GM12878 (cell line): Measurements from ENCODE around the gene PHEX. TPM values are rescaled to one million over a fixed set of nuclear protein-coding genes. Genes with fewer than 3 reads are reported as not detected.

Source experiments
- ATAC-seq: fragments of 200-7000 bp; cut with Tn5 transposase; 3 replicates; pipeline ENCODE4 v1.9.1; 2020; ENCODE audit warnings: mild to moderate bottlenecking, moderate library complexity
- Bru-seq: library from RNA; stranded (reverse); fragments of 400-500 nt; gene quantifications from one replicate; lab custom pipeline; 2021; lab: Mats Ljungman, UMichigan
- BruChase-seq, 2 experiments: library from RNA; stranded (reverse); fragments of 400-500 nt; gene quantifications; one replicate each; lab custom pipeline; 2021; lab: Mats Ljungman, UMichigan
- BruUV-seq: library from RNA; stranded (reverse); fragments of 400-500 nt; replicated peaks from 2 replicates; lab custom pipeline; 2021; lab: Mats Ljungman, UMichigan
- CTCF ChIA-PET: fragments of 300-600 bp; sonication (Branson Sonifier 250); formaldehyde crosslinking; extraction: SDS; loops from one replicate; lab custom pipeline; 2021; ENCODE audit warnings: inconsistent platforms; lab: Yijun Ruan, JAX
- POLR2A ChIA-PET: fragments of 350-600 bp; formaldehyde crosslinking; extraction: SDS; loops from one replicate; lab custom pipeline; 2021; ENCODE audit warnings: inconsistent platforms; lab: Charles Lee
- RAD21 ChIA-PET: fragments of 300-600 bp; sonication (Branson Sonifier 250); formaldehyde crosslinking; loops from one replicate; lab custom pipeline; 2023; ENCODE audit warnings: antibody characterized with exemption; ENCODE audit not compliant: unreplicated experiment; lab: Charles Lee
- SMC1A ChIA-PET: fragments of 300-600 bp; sonication (Branson Sonifier 250); formaldehyde crosslinking; loops from one replicate; lab custom pipeline; 2023; ENCODE audit not compliant: unreplicated experiment, uncharacterized antibody; lab: Charles Lee
- DNase-seq: peaks from one replicate; pipeline ENCODE4 v3.0.0-alpha.2; 2011; ENCODE audit warnings: low read depth, low spot score
- FAIRE-seq: peaks from 3 replicates; lab custom pipeline; 2011; peaks lifted over from hg19 to GRCh38; lab: Jason Lieb, UNC
- H2AFZ ChIP-seq: 2 replicates; pipeline ENCODE4 v1.6.0; 2011; ENCODE audit warnings: low read depth, low read length, control low read depth; ENCODE audit not compliant: control insufficient read depth
- H3K27ac ChIP-seq: 2 replicates; pipeline ENCODE4 v1.5.1; 2011; ENCODE audit warnings: control low read depth; ENCODE audit not compliant: control insufficient read depth, insufficient read depth
- H3K27me3 ChIP-seq, 2 experiments: replicated peaks in 1 of 2; 2 replicates each; pipeline versions ENCODE4 v1.6.0 to v1.6.1; 2011; ENCODE audit warnings: low read length in 1 of 2; ENCODE audit not compliant: control insufficient read depth in 2 of 2, insufficient read depth in 2 of 2
- H3K36me3 ChIP-seq, 2 experiments: 2 replicates each; pipeline ENCODE4 v1.5.1; 2011; ENCODE audit warnings: low read length in 1 of 2; ENCODE audit not compliant: control insufficient read depth in 2 of 2, insufficient read depth in 2 of 2
- H3K4me1 ChIP-seq: 2 replicates; pipeline ENCODE4 v1.6.1; 2011; ENCODE audit warnings: mild to moderate bottlenecking, low read length, moderate library complexity, mixed read lengths; ENCODE audit not compliant: control insufficient read depth, insufficient read depth
- H3K4me2 ChIP-seq: 2 replicates; pipeline ENCODE4 v1.6.0; 2011; ENCODE audit warnings: control low read depth; ENCODE audit not compliant: control insufficient read depth, insufficient read depth
- H3K4me3 ChIP-seq: fragments of 200-600 bp; sonication (generic); 2 replicates; pipeline ENCODE4 v1.5.1; 2016
- H3K79me2 ChIP-seq: 2 replicates; pipeline ENCODE4 v1.6.0; 2011; ENCODE audit warnings: low read length; ENCODE audit not compliant: control insufficient read depth, insufficient read depth
- H3K9ac ChIP-seq: 2 replicates; pipeline ENCODE4 v1.8.0; 2011; ENCODE audit warnings: low read length, control low read depth, mixed read lengths; ENCODE audit not compliant: control insufficient read depth, insufficient read depth
- H3K9me3 ChIP-seq: replicated peaks from 3 replicates; pipeline ENCODE4 v1.5.1; 2011; ENCODE audit warnings: mild to moderate bottlenecking, low read length; ENCODE audit not compliant: control insufficient read depth, insufficient read depth
- H4K20me1 ChIP-seq: 2 replicates; pipeline ENCODE4 v1.6.0; 2011; ENCODE audit not compliant: control insufficient read depth, insufficient read depth
- DPF2 ChIP-seq: fragments of 450-650 bp; IDR thresholded peaks from 2 replicates; pipeline ENCODE4 v1.6.1; 2017; ENCODE audit warnings: mild to moderate bottlenecking
- IKZF2 ChIP-seq, 2 experiments: fragments of 450-650 bp; IDR thresholded peaks; 2 replicates each; pipeline ENCODE4 v1.6.1; 2017; ENCODE audit warnings: mild to moderate bottlenecking in 2 of 2, moderate library complexity in 2 of 2
- RELB ChIP-seq: fragments of 450-650 bp; IDR thresholded peaks from 2 replicates; pipeline ENCODE4 v1.6.1; 2017; ENCODE audit warnings: low read depth, mild to moderate bottlenecking, moderate library complexity
- SIN3A ChIP-seq: IDR thresholded peaks from 2 replicates; pipeline ENCODE4 v1.6.1; 2012; ENCODE audit warnings: low read depth, low read length, improper control_type of control experiment
- SMARCA5 ChIP-seq: fragments of 450-650 bp; IDR thresholded peaks from 2 replicates; pipeline ENCODE4 v1.6.1; 2017; ENCODE audit warnings: mild to moderate bottlenecking
- SPI1 ChIP-seq: IDR thresholded peaks from 2 replicates; pipeline ENCODE4 v1.6.1; 2011; ENCODE audit warnings: low read depth, mild to moderate bottlenecking, low read length, moderate library complexity, borderline replicate concordance; ENCODE audit not compliant: insufficient read depth
- ZNF384 ChIP-seq: IDR thresholded peaks from 2 replicates; pipeline ENCODE4 v1.6.1; 2012; ENCODE audit warnings: low read depth, mild to moderate bottlenecking, low read length, improper control_type of control experiment, borderline replicate concordance
- WGBS: methylation state at CpG from one replicate; pipeline ENCODE4 v1.1.6; 2016; ENCODE audit warnings: low lambda C conversion rate; ENCODE audit not compliant: insufficient replicate concordance, insufficient coverage; ENCODE audit errors: missing lambda C conversion rate; 5-methylcytosine and 5-hydroxymethylcytosine counted together
- in situ Hi-C: fragments of 300-500 bp; cut with MboI; formaldehyde crosslinking; loops from 9 replicates; pipeline ENCODE4 v1.14.3; 2018; ENCODE audit warnings: mixed read lengths
- intact Hi-C: fragments of 100-400 bp; cut with micrococcal nuclease; formaldehyde crosslinking; loops from one replicate; pipeline ENCODE4 v1.14.2; 2022; ENCODE audit not compliant: unreplicated experiment
- long read RNA-seq, 2 experiments: library from polyadenylated mRNA; unstranded; transcript quantifications; one replicate each; pipeline ENCODE4 v2.0.0, GENCODE V29; 2019 to 2020
- polyA minus RNA-seq, 3 experiments: library from RNA; depleted of rRNA, polyadenylated mRNA; stranded (reverse); fragments of >200 nt; gene quantifications; 2 replicates each; pipeline ENCODE4 v1.2.3, GENCODE V29; 2011
- polyA plus RNA-seq, 11 experiments: library from polyadenylated mRNA; depleted of rRNA in 4 of 11; unstranded in 6 of 11; stranded (reverse) in 5 of 11; fragments of >200 nt; fragmentation: Nextera tagmentation in 4 of 11; fragmentation: Illumina TruSeq in 1 of 11; extraction: Ambion mirVana in 4 of 11; extraction: Trizol in 1 of 11; gene quantifications; 1 replicate in 1 of 11; 2 replicates in 10 of 11; pipeline versions ENCODE4 v1.2.1 to v1.2.3, GENCODE V29; 2011 to 2016; ENCODE audit warnings: inconsistent platforms in 2 of 11, missing spikeins in 2 of 11, low read depth in 1 of 11
- total RNA-seq, 4 experiments: library from RNA; depleted of rRNA in 3 of 4; stranded (reverse); fragments of >200 nt in 3 of 4; fragmentation: Illumina TruSeq in 1 of 4; extraction: Trizol in 1 of 4; gene quantifications; 2 replicates each; pipeline versions ENCODE4 v1.2.1 to v1.2.3, GENCODE V29; 2013 to 2021

PHEX gene
- total RNA-seq (2013; cell fraction: nucleolus; rRNA removed), result 20.4 and 28.3 TPM in 2 replicates
- total RNA-seq (2014; rRNA removed) (1.0 and 1.1 TPM in 2 replicates), total RNA-seq (2014; rRNA removed; fragmentation: Illumina TruSeq; extraction: Trizol) (0.85 and 0.88 TPM in 2 replicates), total RNA-seq (2021) (0.56 TPM in 2 replicates), polyA plus RNA-seq (2011; rRNA removed) (97.2 and 103 TPM in 2 replicates), polyA plus RNA-seq (2014; fragmentation: Illumina TruSeq; extraction: Trizol) (0.46 and 0.73 TPM in 2 replicates), polyA plus RNA-seq (2014; fragmentation: Nextera tagmentation; extraction: Ambion mirVana) (under 1 TPM; 0.33 to 0.53 TPM), polyA plus RNA-seq (2014; rRNA removed) (0.24 and 0.63 TPM in 2 replicates), polyA plus RNA-seq (2016; fragmentation: Nextera tagmentation; extraction: Ambion mirVana) (under 1 TPM; 0.12 to 0.14 TPM), polyA minus RNA-seq (2011; rRNA and poly(A)+ RNA removed) (292 and 342 TPM in 2 replicates), Bru-seq, nascent RNA (percentile 39 among the genes with signal in this experiment), BruChase-seq, experiment 1, labeled RNA remaining after a 6-hour chase (percentile 36 among the genes with signal in this experiment), BruChase-seq, experiment 2, labeled RNA remaining after a 2-hour chase (percentile 38 among the genes with signal in this experiment)
- 0.04 TPM for polyA plus RNA-seq (2011; ENCODE audit: low read depth)
- 66.0 and 82.4 TPM in 2 replicates for polyA plus RNA-seq (2011; cell fraction: cytosol; rRNA removed)
- 94.9 and 105 TPM in 2 replicates for polyA plus RNA-seq (2011; cell fraction: nucleus; rRNA removed)
- 0.03 and 0.06 TPM in 2 replicates for polyA plus RNA-seq (2012)
- polyA minus RNA-seq (2011; cell fraction: cytosol; rRNA and poly(A)+ RNA removed), result 41.1 and 57.5 TPM in 2 replicates
- 259 and 287 TPM in 2 replicates for polyA minus RNA-seq (2011; cell fraction: nucleus; rRNA and poly(A)+ RNA removed)
- long read RNA-seq, experiment 1, full-length matches to known transcripts, result 6 of 21 reads
- long read RNA-seq, experiment 1, partial matches to known transcripts, result 8 of 21 reads
- long read RNA-seq, experiment 1, other reads (novel, unspliced or antisense), result 7 of 21 reads
- long read RNA-seq, experiment 2, full-length matches to known transcripts, result 44 of 297 reads
- long read RNA-seq, experiment 2, partial matches to known transcripts, result 184 of 297 reads
- long read RNA-seq, experiment 2, other reads (novel, unspliced or antisense), result 69 of 297 reads

DNA sequence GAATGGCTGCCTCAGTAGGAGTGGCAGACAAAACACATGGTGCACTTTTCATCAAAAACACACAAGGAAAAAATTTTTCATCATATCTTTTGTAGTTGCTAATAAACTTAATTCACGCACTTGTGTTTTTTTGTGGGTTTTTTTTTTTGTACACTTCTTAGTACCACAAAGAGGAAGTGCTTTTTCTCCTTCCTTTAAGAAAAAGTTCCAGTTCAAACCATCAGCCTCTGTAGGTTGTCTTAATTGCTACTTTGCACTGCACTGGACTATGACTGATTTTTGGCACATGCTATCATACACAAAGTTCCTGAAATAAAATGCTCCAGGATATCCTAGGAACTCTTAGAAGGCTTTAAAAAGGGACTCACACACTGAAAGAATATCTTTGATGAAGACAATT, at the start of gene PHEX:
PHEX (plus strand) TSS at position 242 of the 400 bp plus-strand sequence. CDS start 681 bp downstream, outside the sequence.
- ChIA-PET CTCF (interaction anchor here (0.7 kb wide), 1 partner anchor 8 kb away, joined by 3 read pairs; no protein-coding TSS in a partner anchor), RAD21 (interaction anchor here (0.9 kb wide), 1 partner anchor 37 kb away, joined by 3 read pairs; no protein-coding TSS in a partner anchor)
- no peaks in the 10 kb centered on the region for H4K20me1 ChIP-seq
- no peaks in the 10 kb centered on the region for H3K27me3 ChIP-seq
- DNase-seq, result no peak
- H3K4me3 ChIP-seq, result no peak within 1 kb of the TSS
- H3K36me3 ChIP-seq, result no peaks in the 10 kb centered on the region
- H3K4me1 ChIP-seq, result no peaks in the 10 kb centered on the region; the same call in 1 of the 2 replicates
- TF ChIP-seq RELB (0 out of 2 replicates have a peak, but pooled peaks have one; percentile 7), ZNF384 (peak; percentile 39; the same call in 1 of the 2 replicates), SPI1 (peak; percentile 69), SIN3A (no peak), DPF2 (no peak), IKZF2 (IDR thresholded peaks at IDR 0.05) (no peak), SMARCA5 (no peak)
- TF ChIP-seq, all 136 proteins: peak for 3
- Histone ChIP-seq H3K9ac (no peak within 1 kb of the TSS), H3K4me2 (no peak within 1 kb of the TSS), H2AFZ (no peak within 1 kb of the TSS), H3K9me3 (no peaks in the 10 kb centered on the region), H3K79me2 (no peaks in the 10 kb centered on the region), H3K27ac (no peak within 1 kb of the TSS)
- intact Hi-C loops, result no loop called here
- SMC1A ChIA-PET, result interaction anchor here (0.8 to 1.6 kb wide), 2 partner anchors 39 to 42 kb away, joined by 3 to 4 read pairs; no protein-coding TSS in a partner anchor
- BruUV-seq, result no TSS peak
- FAIRE-seq (no peak), ATAC-seq (peak; percentile 68)
- POLR2A ChIA-PET, result interaction anchor here (1.0 kb wide), 1 partner anchor 44 kb away, joined by 4 read pairs; no protein-coding TSS in a partner anchor
- in situ Hi-C loops, result no loop called here
- 0% methylated on average over 1 of the region's 1 CpG for WGBS
